Stimulated activated CD4-positive, alpha-beta T cell treated with anti-CD3 and anti-CD28 coated beads, Interleukin-1b, Interleukin-23, amount 100 ng/mL, for 1 hour (primary cell): Measurements from ENCODE around the gene TRA2B.

Experiments used
- DNase-seq, 2 donors: peaks; one replicate each; pipeline ENCODE4 v3.0.0-alpha.2; 2020; ENCODE audit warnings: low read depth in 2 of 2

The TRA2B gene

DNA sequence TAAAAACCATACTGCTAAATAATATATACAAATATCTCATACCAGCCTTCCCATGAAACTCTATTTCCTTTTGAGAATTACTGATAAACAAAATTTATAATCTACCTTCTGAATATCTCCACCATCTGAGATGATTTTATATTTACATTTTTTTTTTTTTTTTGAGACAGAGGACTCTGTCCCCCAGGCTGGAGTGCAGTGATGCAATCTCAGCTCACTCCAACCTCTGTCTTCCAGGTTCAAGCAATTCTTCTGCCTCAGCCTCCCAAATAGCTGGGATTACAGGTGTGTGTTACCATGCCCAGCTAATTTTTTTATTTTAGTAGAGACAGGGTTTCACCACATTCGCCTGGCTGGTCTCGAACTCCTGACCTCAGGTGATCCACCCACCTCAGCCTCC, 70.2 kb downstream of the TRA2B start:
- DNase-seq = no peak

DNA sequence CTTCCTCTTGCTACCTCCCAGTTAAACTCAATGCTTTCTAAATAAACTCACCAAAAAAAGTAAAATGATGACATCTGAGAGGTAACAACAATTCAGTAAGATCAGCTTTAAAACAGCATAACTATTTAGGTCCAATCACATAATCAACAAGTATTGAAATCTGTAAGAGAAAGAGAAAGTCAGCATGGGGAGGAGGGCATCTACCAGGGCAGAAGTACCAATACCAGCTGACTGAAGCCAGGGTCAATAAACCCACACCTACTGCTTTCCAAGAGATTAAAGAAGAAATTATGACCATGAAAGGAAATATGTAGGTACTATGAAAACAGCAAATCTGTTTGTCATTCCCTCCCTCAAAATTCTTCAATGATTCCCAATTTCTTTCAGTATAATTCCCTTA, 70.8 kb downstream of the TRA2B start:
- DNase-seq = no peak

DNA sequence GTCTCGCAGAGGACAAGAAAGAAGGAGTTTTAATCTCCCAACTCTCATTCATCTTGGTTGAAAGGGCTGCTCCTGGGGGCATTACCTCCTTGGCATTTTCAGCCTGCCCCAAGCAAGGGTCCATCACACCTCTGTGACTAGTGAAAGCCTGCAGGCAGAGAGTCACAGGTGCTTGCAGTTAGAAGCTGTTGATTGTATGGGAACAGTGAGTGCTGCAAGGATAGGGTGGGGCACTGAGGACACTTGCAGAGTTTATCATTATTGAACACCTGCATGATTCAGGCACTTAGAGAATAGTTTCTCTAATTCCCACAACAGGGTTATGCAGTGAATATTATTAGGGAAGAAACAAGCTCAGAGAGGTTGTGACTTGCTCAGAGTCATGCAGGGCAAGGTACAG, 71.3 kb downstream of the TRA2B start:
- DNase-seq = no peak
